A204.1 (cell line): Measurements from ENCODE around the gene TMPRSS6.

Experiments
- FAIRE-seq: peaks from 2 replicates; lab custom pipeline; 2012; peaks lifted over from hg19 to GRCh38; lab: Jason Lieb, UNC

TMPRSS6 gene

GRCh38 chr22:37109242-37109917 is at the start of gene TMPRSS6:
Gene TMPRSS6 (minus strand): TSS chr22:37109713. CDS start chr22:37103417, 6,296 bp downstream.
- no peak for FAIRE-seq

GRCh38 chr22:37158963-37159290 is 49.4 kb upstream of the TMPRSS6 start:
- no peak for FAIRE-seq

GRCh38 chr22:37157516-37158285 is 48.2 kb upstream of the TMPRSS6 start:
- FAIRE-seq = no peak

- no peak for FAIRE-seq
These were observed 47.3 kb upstream of the TMPRSS6 start for GRCh38 chr22:37156686-37157435.

- FAIRE-seq = no peak
These were observed 46.5 kb upstream of the TMPRSS6 start for GRCh38 chr22:37155971-37156370.

- no peak for FAIRE-seq
These were observed 45.6 kb upstream of the TMPRSS6 start for GRCh38 chr22:37154925-37155712.

GRCh38 chr22:37153901-37154300 is 44.4 kb upstream of the TMPRSS6 start:
- no peak for FAIRE-seq

GRCh38 chr22:37151401-37151800 is 41.9 kb upstream of the TMPRSS6 start:
- no peak for FAIRE-seq

GRCh38 chr22:37150701-37151100 is 41.2 kb upstream of the TMPRSS6 start:
- FAIRE-seq = no peak

- no peak for FAIRE-seq
These were observed 39.5 kb upstream of the TMPRSS6 start for GRCh38 chr22:37148742-37149665.

- no peak for FAIRE-seq
These were observed 38.6 kb upstream of the TMPRSS6 start for GRCh38 chr22:37148031-37148651.

- no peak for FAIRE-seq
These were observed 37.9 kb upstream of the TMPRSS6 start for GRCh38 chr22:37147186-37147990.

- FAIRE-seq = no peak
These were observed 37.1 kb upstream of the TMPRSS6 start for GRCh38 chr22:37146507-37147180.

GRCh38 chr22:37146051-37146385 is 36.5 kb upstream of the TMPRSS6 start:
- no peak for FAIRE-seq

- no peak for FAIRE-seq
These were observed 35.9 kb upstream of the TMPRSS6 start for GRCh38 chr22:37145180-37146050.

GRCh38 chr22:37144180-37144554 is 34.7 kb upstream of the TMPRSS6 start:
- FAIRE-seq = no peak

- no peak for FAIRE-seq
These were observed 32.5 kb upstream of the TMPRSS6 start for GRCh38 chr22:37141971-37142370.

GRCh38 chr22:37141476-37141875 is 32.0 kb upstream of the TMPRSS6 start:
- no peak for FAIRE-seq
